Esophagus muscularis mucosa (tissue), 4 donors: ENCODE data around the gene ZNF646. TPM values are rescaled to one million over a fixed set of nuclear protein-coding genes. Genes with fewer than 3 reads are reported as not detected.

Source experiments
- DNase-seq: peaks from one replicate; pipeline ENCODE4 v3.0.0-alpha.2; 2017; ENCODE audit errors: extremely low spot score
- H3K27ac ChIP-seq, 4 donors: fragments of 200-600 bp; sonication (generic); replicated peaks in 1 of 4; 1 replicate in 3 of 4; 2 replicates in 1 of 4; pipeline ENCODE4 v1.5.1; 2016 to 2019; ENCODE audit warnings: mild to moderate bottlenecking in 1 of 4
- H3K27me3 ChIP-seq, 4 donors: fragments of 200-600 bp; sonication (generic); one replicate each; pipeline versions ENCODE4 v1.5.1 to v1.6.0; 2016 to 2019
- H3K36me3 ChIP-seq, 4 donors: fragments of 200-600 bp; sonication (generic); one replicate each; pipeline ENCODE4 v1.5.1; 2016 to 2019
- H3K4me1 ChIP-seq, 4 donors: fragments of 200-600 bp; sonication (generic); one replicate each; pipeline ENCODE4 v1.5.1; 2016 to 2019
- H3K4me3 ChIP-seq, 4 donors: fragments of 200-600 bp; sonication (generic); 1 replicate in 2 of 4; 2 replicates in 2 of 4; pipeline ENCODE4 v1.5.1; 2016 to 2019; ENCODE audit warnings: mild to moderate bottlenecking in 4 of 4, moderate library complexity in 1 of 4
- H3K9me3 ChIP-seq, 4 donors: fragments of 200-600 bp; sonication (generic); 1 replicate in 3 of 4; 2 replicates in 1 of 4; pipeline ENCODE4 v1.5.1; 2016 to 2019
- EP300 ChIP-seq: sonication (generic); formaldehyde crosslinking; IDR thresholded peaks from one replicate; pipeline ENCODE4 v1.6.1; 2017; ENCODE audit warnings: antibody characterized with exemption
- POLR2A ChIP-seq: fragments of 450-650 bp; IDR thresholded peaks from one replicate; pipeline ENCODE4 v1.6.1; 2017; ENCODE audit warnings: antibody characterized with exemption, moderate library complexity, mild to moderate bottlenecking, low read depth
- POLR2AphosphoS5 ChIP-seq, 2 donors: sonication (generic); formaldehyde crosslinking; IDR thresholded peaks; one replicate each; pipeline ENCODE4 v1.6.1; 2017; ENCODE audit warnings: antibody characterized with exemption in 2 of 2
- WGBS: methylation state at CpG from one replicate; pipeline ENCODE4 v1.1.5; 2018; 5-methylcytosine and 5-hydroxymethylcytosine counted together
- intact Hi-C: fragments of 100-400 bp; cut with DNase I; formaldehyde crosslinking; loops from one replicate; pipeline ENCODE4 v1.15.1; 2023
- total RNA-seq, 4 donors: library from RNA; depleted of rRNA; stranded (reverse); fragments of >200 nt; gene quantifications; one replicate each; pipeline versions ENCODE4 v1.1.0 to v1.2.1, GENCODE V29; 2016
- TF ChIP-seq, protein P1 (sequence below), 3 experiments: fragments of 200-600 bp in 2 of 3; fragments of 450-650 bp in 1 of 3; sonication (generic) in 2 of 3; IDR thresholded peaks; one replicate each; pipeline ENCODE4 v1.5.1; 2017 to 2019; ENCODE audit warnings: antibody characterized with exemption in 3 of 3, mild to moderate bottlenecking in 2 of 3, moderate library complexity in 1 of 3

Gene ZNF646
- total RNA-seq, 4 donors from 2014 or later: 11.6 to 17.6 (median 15.5) TPM

DNA sequence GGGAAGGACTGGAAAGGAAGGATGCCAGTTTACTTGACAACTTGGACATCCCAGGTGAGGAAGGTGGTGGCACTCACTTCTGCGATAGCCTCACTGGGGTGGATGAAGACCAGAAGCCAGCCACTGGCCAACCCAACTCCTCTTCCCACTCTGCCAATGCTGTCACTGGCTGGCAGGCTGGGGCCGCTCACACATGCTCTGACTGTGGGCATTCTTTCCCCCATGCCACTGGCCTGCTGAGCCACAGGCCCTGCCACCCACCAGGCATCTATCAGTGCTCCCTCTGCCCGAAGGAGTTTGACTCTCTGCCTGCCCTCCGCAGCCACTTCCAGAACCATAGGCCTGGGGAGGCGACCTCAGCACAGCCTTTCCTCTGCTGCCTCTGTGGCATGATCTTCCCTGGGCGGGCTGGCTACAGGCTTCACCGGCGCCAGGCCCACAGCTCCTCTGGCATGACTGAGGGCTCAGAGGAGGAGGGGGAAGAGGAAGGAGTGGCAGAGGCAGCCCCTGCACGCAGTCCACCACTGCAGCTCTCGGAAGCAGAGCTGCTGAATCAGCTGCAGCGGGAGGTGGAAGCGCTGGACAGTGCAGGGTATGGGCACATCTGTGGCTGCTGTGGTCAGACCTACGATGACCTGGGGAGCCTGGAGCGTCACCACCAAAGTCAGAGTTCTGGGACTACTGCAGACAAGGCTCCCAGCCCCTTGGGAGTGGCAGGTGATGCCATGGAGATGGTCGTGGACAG, 4.5 kb downstream of the ZNF646 start:
- no peak overlapping the region for H3K4me3 ChIP-seq
- intact Hi-C loops: loop anchor here (10.0 kb wide), 1 partner anchor 366 kb away; the partner anchor contains the start of gene ZNF843
- no peaks in the 10 kb centered on the region for H3K9me3 ChIP-seq
- peaks cover 36 to 80% (median 78%) of the 10 kb centered on the region in 4 donors for H3K36me3 ChIP-seq
- no peak for TF ChIP-seq EP300
- H3K27me3 ChIP-seq: no peaks in the 10 kb centered on the region
- peaks cover 11 to 51% (median 30%) of the 10 kb centered on the region in 4 donors for H3K4me1 ChIP-seq
- 93% methylated on average over 5 of the region's 15 CpGs for WGBS
- no peak for DNase-seq
- no peak overlapping the region for H3K27ac ChIP-seq

DNA sequence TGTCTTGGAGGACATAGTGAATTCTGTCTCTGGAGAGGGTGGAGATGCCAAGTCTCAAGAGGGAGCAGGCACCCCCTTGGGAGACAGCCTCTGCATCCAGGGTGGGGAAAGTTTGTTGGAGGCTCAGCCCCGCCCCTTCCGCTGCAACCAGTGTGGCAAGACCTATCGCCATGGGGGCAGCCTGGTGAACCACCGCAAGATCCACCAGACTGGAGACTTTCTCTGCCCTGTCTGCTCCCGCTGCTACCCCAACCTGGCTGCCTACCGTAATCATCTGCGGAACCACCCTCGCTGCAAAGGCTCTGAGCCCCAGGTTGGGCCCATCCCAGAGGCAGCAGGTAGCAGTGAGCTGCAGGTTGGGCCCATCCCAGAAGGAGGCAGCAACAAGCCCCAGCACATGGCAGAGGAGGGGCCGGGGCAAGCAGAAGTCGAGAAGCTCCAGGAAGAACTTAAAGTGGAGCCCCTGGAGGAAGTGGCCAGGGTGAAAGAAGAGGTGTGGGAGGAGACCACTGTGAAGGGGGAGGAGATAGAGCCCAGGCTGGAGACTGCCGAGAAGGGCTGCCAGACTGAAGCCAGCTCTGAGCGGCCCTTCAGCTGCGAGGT, 5.2 kb downstream of the ZNF646 start:
- H3K36me3 ChIP-seq: peaks cover 36 to 87% (median 85%) of the 10 kb centered on the region in 4 donors
- no peaks in the 10 kb centered on the region for H3K9me3 ChIP-seq
- TF ChIP-seq, protein P1, sequence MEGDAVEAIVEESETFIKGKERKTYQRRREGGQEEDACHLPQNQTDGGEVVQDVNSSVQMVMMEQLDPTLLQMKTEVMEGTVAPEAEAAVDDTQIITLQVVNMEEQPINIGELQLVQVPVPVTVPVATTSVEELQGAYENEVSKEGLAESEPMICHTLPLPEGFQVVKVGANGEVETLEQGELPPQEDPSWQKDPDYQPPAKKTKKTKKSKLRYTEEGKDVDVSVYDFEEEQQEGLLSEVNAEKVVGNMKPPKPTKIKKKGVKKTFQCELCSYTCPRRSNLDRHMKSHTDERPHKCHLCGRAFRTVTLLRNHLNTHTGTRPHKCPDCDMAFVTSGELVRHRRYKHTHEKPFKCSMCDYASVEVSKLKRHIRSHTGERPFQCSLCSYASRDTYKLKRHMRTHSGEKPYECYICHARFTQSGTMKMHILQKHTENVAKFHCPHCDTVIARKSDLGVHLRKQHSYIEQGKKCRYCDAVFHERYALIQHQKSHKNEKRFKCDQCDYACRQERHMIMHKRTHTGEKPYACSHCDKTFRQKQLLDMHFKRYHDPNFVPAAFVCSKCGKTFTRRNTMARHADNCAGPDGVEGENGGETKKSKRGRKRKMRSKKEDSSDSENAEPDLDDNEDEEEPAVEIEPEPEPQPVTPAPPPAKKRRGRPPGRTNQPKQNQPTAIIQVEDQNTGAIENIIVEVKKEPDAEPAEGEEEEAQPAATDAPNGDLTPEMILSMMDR (IDR thresholded peaks at IDR 0.05): no peak
- no peak for TF ChIP-seq EP300
- TF ChIP-seq POLR2A: no peak
- no peak for TF ChIP-seq POLR2AphosphoS5 (IDR thresholded peaks at IDR 0.05)
- intact Hi-C loops: loop anchor here (10.0 kb wide), 1 partner anchor 365 kb away; the partner anchor contains the start of gene ZNF843
- peaks cover 11 to 50% (median 30%) of the 10 kb centered on the region in 4 donors for H3K4me1 ChIP-seq
- H3K27me3 ChIP-seq: no peaks in the 10 kb centered on the region
- WGBS: 78% methylated on average over 8 of the region's 13 CpGs
- DNase-seq: no peak
- H3K27ac ChIP-seq: no peak overlapping the region
- no peak overlapping the region for H3K4me3 ChIP-seq

DNA sequence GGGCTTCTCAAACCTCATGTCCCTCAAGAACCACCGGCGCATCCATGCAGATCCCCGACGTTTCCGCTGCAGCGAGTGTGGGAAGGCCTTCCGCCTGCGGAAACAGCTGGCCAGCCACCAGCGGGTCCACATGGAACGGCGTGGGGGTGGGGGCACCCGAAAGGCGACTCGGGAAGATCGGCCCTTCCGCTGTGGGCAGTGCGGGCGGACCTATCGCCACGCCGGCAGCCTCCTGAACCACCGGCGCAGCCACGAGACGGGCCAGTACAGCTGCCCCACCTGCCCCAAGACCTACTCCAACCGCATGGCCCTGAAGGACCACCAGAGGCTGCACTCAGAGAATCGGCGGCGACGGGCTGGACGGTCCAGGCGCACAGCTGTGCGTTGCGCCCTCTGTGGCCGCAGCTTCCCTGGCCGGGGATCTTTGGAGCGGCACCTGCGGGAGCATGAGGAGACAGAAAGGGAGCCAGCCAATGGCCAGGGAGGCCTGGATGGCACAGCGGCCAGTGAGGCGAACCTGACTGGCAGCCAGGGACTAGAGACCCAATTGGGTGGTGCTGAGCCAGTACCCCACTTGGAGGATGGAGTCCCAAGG, 5.9 kb downstream of the ZNF646 start:
- Histone ChIP-seq H3K4me1 (peaks cover 6 to 43% (median 24%) of the 10 kb centered on the region in 4 donors), H3K4me3 (no peak overlapping the region), H3K27ac (no peak overlapping the region), H3K36me3 (peaks cover 36 to 94% (median 92%) of the 10 kb centered on the region in 4 donors), H3K27me3 (no peaks in the 10 kb centered on the region), H3K9me3 (no peaks in the 10 kb centered on the region)
- WGBS: 92% methylated on average over 18 of the region's 40 CpGs
- intact Hi-C loops: no loop called here
- TF ChIP-seq EP300 (no peak), POLR2A (no peak), POLR2AphosphoS5 (IDR thresholded peaks at IDR 0.05) (no peak)
- TF ChIP-seq, protein P1 (IDR thresholded peaks at IDR 0.05): no peak
- no peak for DNase-seq

DNA sequence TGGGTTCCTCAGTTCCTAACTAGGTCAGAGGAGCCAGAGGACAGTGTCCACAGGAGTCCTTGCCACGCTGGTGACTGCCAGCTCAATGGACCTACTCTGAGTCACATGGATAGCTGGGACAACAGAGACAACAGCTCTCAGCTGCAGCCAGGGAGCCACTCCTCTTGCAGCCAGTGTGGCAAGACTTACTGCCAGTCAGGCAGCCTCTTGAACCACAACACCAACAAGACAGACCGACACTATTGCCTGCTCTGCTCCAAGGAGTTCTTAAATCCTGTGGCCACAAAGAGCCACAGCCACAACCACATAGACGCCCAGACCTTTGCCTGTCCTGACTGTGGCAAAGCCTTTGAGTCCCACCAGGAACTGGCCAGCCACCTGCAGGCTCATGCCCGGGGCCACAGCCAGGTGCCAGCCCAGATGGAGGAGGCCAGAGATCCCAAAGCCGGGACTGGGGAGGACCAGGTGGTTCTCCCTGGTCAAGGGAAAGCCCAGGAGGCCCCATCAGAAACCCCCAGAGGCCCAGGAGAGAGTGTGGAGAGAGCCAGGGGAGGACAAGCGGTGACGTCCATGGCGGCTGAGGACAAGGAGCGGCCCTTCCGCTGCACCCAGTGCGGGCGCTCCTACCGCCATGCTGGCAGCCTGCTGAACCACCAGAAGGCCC, 6.7 kb downstream of the ZNF646 start:
- Histone ChIP-seq H3K36me3 (peaks cover 36 to 100% (median 99%) of the 10 kb centered on the region in 4 donors), H3K9me3 (no peaks in the 10 kb centered on the region), H3K4me3 (no peak overlapping the region), H3K27ac (no peak overlapping the region), H3K4me1 (peaks cover 3 to 36% (median 18%) of the 10 kb centered on the region in 4 donors), H3K27me3 (no peaks in the 10 kb centered on the region)
- DNase-seq: no peak
- intact Hi-C loops: no loop called here
- 95% methylated on average over 3 of the region's 13 CpGs for WGBS
- TF ChIP-seq POLR2A (no peak), POLR2AphosphoS5 (IDR thresholded peaks at IDR 0.05) (no peak), EP300 (no peak)
- TF ChIP-seq, protein P1 (IDR thresholded peaks at IDR 0.05): no peak
